ENCODE results near the gene ACTRT2.

ACTRT2 gene

GRCh38 chr1:3061566-3061965 lies 40.3 kb downstream of the ACTRT2 start:
- TF ChIP-seq ZFX (IDR thresholded peaks at IDR 0.05) (no peak), CTCF (conservative IDR thresholded peaks at IDR 0.05) (no peak)
- H3K27ac ChIP-seq: no peak overlapping the region

GRCh38 chr1:3061981-3062615 lies 40.8 kb downstream of the ACTRT2 start:
- TF ChIP-seq CTCF (conservative IDR thresholded peaks at IDR 0.05) (no peak), ZFX (IDR thresholded peaks at IDR 0.05) (no peak)
- H3K27ac ChIP-seq: no peak overlapping the region

- H3K27ac ChIP-seq: no peak overlapping the region
- no peak for TF ChIP-seq ZFX (IDR thresholded peaks at IDR 0.05)
- TF ChIP-seq CTCF (conservative IDR thresholded peaks at IDR 0.05): no peak
Measured at GRCh38 chr1:3062616-3063378, 41.5 kb downstream of the ACTRT2 start.

GRCh38 chr1:3063379-3064295 lies 42.4 kb downstream of the ACTRT2 start:
- no peak overlapping the region for H3K27ac ChIP-seq
- no peak for TF ChIP-seq ZFX (IDR thresholded peaks at IDR 0.05)
- TF ChIP-seq CTCF (conservative IDR thresholded peaks at IDR 0.05): no peak

GRCh38 chr1:3064296-3064850 lies 43.1 kb downstream of the ACTRT2 start:
- no peak overlapping the region for H3K27ac ChIP-seq
- TF ChIP-seq CTCF (conservative IDR thresholded peaks at IDR 0.05) (no peak), ZFX (IDR thresholded peaks at IDR 0.05) (no peak)

- TF ChIP-seq CTCF (conservative IDR thresholded peaks at IDR 0.05) (no peak), ZFX (IDR thresholded peaks at IDR 0.05) (no peak)
- H3K27ac ChIP-seq: no peak overlapping the region
Measured at GRCh38 chr1:3064901-3065300, 43.6 kb downstream of the ACTRT2 start.

Measured in C4-2B (cell line).